ENCODE data around the gene MAU2.
"Not testable (repeated sequence)": the region's sequence is repeated elsewhere in the genome, so short reads cannot be mapped to it uniquely, and the experiment has no call there.

MAU2 gene

GRCh38 chr19:19348266-19348665 lies 27.6 kb downstream of the MAU2 start:
- no peak for DNase-seq (ENCODE audit: low spot score)

DNA sequence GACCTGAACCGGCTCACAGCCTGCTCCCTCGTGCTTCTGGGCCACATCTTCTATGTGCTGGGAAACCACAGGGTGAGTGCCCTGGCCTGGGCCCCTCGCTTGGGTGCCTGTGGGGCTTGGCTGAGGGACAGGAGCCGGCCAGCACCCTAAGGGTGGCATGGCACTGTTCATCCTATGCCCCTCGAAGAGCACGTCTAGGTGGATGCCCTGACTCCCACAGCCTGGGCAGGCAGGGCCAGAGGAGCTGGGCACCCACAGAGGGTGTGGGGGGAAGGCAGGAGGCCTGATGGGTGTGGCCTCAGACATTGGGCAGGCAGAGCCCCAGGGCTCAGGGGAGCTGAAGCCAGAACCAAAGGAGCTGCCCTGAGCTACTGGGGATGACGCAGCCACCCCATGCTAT lies 28.7 kb downstream of the MAU2 start:
- no peak for DNase-seq (ENCODE audit: low spot score)

DNA sequence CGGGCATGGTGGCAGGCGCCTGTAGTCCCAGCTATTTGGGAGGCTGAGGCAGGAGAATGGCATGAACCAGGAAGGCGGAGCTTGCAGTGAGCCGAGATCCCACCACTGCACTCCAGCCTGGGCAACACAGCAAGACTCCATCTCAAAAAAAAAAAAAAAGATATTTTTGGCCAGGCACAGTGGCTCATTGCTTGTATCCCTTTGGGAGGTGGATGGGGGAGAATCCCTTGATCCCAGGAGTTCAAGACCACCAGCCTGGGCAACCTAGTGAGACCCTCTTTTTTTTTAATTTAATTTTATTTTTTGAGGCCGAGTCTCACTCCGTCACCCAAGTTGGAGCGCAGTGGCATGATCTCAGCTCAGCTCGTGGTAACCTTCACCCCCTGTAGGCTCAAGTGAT lies 30.1 kb downstream of the MAU2 start:
- DNase-seq (ENCODE audit: low spot score), result not testable (repeated sequence)

DNA sequence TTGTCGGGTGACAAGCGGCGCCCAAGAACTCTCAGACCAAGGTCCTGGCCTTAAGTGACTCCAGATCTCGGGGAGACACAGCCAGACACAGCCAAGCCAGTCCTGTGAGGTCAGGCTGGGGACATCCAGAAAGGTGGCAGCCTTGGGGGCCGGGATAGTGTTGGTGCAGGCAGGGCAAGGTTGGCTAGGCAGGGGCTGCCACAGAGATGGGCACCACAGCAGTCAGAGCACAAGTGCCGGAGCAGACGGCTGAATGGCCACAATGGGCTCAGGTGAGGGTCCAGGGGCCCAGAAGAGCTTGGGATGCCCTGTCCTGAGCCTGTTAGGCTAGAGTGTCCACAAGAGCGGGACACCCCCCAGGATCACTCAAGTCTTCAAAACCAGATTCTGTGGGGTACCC lies 32.2 kb downstream of the MAU2 start:
- DNase-seq (ENCODE audit: low spot score), result no peak

GRCh38 chr19:19354007-19354406 lies 33.4 kb downstream of the MAU2 start:
- no peak for DNase-seq (ENCODE audit: low spot score)

- DNase-seq (ENCODE audit: low spot score), result no peak
These were observed 34.3 kb downstream of the MAU2 start for GRCh38 chr19:19354932-19355331.

- DNase-seq (ENCODE audit: low spot score), result no peak
These were observed 35.0 kb downstream of the MAU2 start for GRCh38 chr19:19355606-19356139.

- DNase-seq (ENCODE audit: low spot score), result no peak
These were observed 35.9 kb downstream of the MAU2 start for GRCh38 chr19:19356500-19356899.

DNA sequence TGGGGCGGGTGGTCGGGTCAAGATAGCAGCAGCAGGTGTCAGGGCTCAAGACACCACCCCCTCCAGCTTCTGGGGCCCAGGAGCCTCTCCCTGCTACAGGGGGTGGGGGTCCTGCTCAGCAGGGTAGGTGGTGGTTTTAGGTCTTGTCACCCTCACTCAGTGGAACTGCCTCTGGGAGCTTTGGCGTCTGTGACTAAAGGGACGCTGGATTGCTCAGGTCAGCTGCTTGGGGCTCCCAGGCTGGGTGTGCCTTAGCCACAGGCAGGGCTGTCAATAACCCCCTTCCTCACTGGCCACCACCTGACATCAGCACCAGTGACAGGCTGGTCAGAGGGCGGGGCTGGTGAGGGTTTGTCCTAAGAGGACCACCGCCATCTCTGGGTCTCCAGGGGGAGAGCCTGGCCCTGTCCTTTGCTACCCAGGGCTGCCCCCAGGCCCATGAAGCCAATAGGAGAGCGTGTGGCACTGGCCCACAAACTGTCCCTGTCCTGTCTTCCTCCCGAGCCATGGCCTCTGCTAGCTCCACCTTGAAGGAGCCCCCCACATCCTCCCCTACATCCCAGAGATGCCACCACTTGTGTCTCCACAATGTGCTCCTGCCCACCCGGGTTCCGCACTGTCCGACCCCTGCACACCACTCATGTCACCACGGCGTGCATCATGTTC lies 36.4 kb downstream of the MAU2 start:
- no peak for DNase-seq (ENCODE audit: low spot score)

DNA sequence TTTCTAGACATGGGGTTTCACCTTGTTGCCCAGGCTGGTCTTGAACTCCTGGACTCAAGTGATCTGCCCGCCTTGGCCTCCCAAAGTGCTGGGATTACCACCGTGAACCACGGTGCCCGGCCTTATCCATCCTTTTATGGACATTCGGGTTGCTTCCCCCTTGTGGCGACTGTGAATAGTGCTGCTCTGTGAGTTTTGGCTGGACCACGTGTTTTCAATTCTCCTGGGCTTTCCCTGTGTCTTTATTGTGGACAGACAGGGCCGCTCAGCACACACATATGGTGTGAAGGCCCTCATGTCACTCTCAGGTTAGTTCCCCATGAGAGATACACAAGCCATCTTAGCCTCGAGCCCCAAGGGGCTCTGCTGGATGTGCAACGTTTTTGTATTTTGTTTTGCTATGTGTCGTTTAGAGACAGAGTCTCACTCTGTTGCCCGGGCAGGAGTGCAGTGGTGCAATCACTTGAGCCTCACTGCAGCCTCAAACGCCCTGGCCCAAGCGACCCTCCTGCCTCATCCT lies 40.5 kb downstream of the MAU2 start:
- DNase-seq (ENCODE audit: low spot score), result peak; percentile 83

DNA sequence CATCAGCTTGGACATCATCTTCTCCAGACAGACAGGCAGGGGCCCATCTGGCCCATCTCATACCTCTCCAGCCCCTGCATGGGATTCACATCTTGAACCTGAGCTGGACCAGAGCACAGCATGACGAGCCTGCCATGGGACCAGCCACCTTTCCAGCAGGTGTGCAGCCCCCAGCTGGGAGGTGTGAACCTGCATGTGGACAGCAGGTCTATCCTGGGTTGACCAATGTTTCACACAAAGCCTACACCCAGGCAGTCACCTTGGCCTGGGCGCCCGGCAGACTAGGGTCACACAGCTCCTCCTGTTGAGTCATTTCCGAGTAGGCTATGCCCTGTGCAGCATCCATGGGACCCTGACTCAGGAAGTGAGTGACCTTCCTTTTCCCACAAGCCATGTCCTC lies 41.4 kb downstream of the MAU2 start:
- no peak for DNase-seq (ENCODE audit: low spot score)

GRCh38 chr19:19366434-19367396 lies 46.1 kb downstream of the MAU2 start:
- peak; percentile 76 for DNase-seq (ENCODE audit: low spot score)

- DNase-seq (ENCODE audit: low spot score), result no peak
These were observed 47.5 kb downstream of the MAU2 start for GRCh38 chr19:19368087-19368486.

DNA sequence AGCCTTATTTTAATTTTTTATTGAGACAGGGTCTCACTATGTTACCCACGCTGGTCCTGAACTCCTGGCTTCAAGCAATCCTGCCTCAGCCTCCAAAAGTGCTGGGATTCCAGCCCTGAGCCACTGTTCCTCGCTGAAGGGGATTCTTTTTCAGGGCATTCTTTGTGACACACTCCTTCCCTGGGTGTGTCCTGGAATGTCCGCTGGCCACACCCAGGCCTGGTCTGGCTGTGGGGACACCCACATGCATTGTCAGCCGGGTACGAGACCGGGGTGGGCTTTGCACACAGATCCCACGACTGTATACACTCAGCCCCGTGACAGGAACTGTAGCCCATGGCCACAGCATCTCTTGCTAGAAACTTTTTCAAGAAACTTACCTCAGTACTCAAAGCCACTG lies 50.4 kb downstream of the MAU2 start:
- no peak for DNase-seq (ENCODE audit: low spot score)

DNA sequence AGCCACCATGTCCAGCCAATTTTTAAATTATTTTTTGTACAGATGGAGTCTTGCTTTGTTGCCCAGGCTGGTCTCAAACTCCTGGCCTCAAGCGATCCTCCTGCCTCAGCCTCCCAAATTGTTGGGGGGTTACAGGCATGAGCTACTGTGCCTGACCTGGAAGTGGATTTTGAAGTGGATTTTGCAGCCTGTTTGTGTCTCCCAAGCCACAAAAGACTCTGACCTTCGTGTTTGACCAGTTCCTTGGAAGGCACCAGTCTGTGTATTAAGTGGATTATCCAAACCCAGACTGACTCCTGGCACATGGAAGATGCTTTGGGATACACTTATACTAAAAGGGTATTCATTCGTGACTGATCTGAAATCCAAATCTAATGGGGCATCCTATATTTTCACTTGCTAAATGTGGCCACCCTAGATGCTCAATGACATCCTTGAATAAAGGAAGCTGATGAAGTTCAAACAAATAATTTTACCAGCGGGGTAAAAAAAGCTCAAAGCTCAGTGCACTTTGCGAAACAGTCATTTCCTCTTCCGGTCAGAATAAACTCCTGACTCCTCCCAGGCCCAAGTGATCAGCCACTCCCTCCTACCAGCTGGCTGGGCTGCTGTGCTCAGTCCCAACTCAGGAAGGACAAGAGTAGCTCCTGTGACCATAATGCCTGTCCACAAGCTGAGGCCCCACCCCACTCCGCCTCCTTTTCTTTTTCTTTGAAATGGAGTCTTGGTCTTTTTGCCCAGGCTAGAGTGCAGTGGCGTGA lies 52.2 kb downstream of the MAU2 start:
- DNase-seq (ENCODE audit: low spot score), result peak; percentile 66

DNA sequence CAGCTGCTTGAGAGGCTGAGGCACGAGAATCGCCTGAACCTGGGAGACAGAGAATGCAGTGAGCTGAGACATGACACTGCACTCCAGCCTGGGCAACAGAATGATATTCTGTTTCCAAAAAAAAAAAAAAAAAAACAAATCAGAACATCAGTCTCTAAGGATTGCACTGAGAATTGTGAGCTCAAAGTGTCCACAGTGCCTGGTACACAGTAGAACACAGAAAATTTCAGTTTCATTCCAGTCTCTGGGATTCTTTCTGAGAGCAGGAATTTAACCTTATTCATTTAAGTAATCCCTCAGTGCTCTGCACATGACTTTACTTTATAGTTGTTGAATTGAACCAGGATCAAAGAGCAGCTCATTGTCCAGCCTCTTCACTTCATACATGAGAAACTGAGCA lies 58.9 kb downstream of the MAU2 start:
- DNase-seq (ENCODE audit: low spot score), result no peak

DNA sequence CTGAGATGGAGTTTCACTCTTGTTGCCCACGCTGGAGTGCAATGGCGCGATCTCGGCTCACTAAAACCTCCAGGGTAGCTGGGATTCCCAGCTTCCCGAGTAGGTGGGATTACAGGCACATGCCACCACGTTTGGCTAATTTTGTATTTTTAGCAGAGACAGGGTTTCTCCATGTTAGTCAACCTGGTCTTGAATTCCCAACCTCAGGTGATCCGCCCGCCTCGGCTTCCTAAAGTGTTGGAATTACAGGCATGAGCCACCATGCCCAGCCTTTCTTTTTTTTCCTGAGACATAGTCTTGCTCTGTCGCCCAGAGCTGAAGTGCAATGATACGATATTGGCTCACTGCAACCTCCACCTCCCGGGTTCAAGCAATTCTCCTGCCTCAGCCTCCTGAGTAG lies 59.7 kb downstream of the MAU2 start:
- DNase-seq (ENCODE audit: low spot score), result not testable (repeated sequence)

- DNase-seq (ENCODE audit: low spot score), result no peak
These were observed 60.6 kb downstream of the MAU2 start for GRCh38 chr19:19381007-19381926.

GRCh38 chr19:19382118-19382517 lies 61.5 kb downstream of the MAU2 start:
- DNase-seq (ENCODE audit: low spot score), result no peak

GRCh38 chr19:19384486-19384885 lies 63.9 kb downstream of the MAU2 start:
- no peak for DNase-seq (ENCODE audit: low spot score)
